ENCODE data around the gene JAKMIP1. TPM values are rescaled to one million over a fixed set of nuclear protein-coding genes. Genes with fewer than 3 reads are reported as not detected.

Gene JAKMIP1
- total RNA-seq, 1 experiment from 2014 or later: not detected

DNA sequence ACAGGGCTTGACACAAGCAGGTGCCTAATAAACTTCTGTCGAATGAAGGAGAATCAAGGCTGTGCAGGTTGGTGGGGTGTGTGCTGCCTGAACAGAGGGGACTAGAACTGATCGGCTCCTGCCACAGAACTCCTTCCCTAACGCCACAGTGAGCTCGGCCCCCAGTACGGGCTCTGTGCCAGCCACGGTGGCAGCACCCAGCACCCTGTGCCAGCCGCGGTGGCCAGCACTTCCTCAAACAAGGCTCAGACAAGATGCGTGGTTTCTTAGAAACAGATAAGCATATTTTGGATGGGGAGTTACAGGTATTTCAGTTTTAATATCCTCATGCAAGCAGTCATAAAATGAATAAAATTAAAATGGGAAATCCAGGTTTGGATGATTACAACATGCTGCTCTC, 156.1 kb downstream of the JAKMIP1 start (continued):
- TF ChIP-seq, protein P1, sequence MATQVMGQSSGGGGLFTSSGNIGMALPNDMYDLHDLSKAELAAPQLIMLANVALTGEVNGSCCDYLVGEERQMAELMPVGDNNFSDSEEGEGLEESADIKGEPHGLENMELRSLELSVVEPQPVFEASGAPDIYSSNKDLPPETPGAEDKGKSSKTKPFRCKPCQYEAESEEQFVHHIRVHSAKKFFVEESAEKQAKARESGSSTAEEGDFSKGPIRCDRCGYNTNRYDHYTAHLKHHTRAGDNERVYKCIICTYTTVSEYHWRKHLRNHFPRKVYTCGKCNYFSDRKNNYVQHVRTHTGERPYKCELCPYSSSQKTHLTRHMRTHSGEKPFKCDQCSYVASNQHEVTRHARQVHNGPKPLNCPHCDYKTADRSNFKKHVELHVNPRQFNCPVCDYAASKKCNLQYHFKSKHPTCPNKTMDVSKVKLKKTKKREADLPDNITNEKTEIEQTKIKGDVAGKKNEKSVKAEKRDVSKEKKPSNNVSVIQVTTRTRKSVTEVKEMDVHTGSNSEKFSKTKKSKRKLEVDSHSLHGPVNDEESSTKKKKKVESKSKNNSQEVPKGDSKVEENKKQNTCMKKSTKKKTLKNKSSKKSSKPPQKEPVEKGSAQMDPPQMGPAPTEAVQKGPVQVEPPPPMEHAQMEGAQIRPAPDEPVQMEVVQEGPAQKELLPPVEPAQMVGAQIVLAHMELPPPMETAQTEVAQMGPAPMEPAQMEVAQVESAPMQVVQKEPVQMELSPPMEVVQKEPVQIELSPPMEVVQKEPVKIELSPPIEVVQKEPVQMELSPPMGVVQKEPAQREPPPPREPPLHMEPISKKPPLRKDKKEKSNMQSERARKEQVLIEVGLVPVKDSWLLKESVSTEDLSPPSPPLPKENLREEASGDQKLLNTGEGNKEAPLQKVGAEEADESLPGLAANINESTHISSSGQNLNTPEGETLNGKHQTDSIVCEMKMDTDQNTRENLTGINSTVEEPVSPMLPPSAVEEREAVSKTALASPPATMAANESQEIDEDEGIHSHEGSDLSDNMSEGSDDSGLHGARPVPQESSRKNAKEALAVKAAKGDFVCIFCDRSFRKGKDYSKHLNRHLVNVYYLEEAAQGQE (IDR thresholded peaks at IDR 0.05; ENCODE audit: low read depth): no peak
- TF ChIP-seq, protein P2, sequence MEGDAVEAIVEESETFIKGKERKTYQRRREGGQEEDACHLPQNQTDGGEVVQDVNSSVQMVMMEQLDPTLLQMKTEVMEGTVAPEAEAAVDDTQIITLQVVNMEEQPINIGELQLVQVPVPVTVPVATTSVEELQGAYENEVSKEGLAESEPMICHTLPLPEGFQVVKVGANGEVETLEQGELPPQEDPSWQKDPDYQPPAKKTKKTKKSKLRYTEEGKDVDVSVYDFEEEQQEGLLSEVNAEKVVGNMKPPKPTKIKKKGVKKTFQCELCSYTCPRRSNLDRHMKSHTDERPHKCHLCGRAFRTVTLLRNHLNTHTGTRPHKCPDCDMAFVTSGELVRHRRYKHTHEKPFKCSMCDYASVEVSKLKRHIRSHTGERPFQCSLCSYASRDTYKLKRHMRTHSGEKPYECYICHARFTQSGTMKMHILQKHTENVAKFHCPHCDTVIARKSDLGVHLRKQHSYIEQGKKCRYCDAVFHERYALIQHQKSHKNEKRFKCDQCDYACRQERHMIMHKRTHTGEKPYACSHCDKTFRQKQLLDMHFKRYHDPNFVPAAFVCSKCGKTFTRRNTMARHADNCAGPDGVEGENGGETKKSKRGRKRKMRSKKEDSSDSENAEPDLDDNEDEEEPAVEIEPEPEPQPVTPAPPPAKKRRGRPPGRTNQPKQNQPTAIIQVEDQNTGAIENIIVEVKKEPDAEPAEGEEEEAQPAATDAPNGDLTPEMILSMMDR (IDR thresholded peaks at IDR 0.05 in 2 of 3, conservative IDR thresholded peaks at IDR 0.05 in 1 of 3; ENCODE audit: borderline replicate concordance in 1 of 3, insufficient read depth in 1 of 3, low read depth in 2 of 3, low read length in 2 of 3): no peak
- TF ChIP-seq SIN3A (IDR thresholded peaks at IDR 0.05; ENCODE audit: low read depth) (no peak), JUND (IDR thresholded peaks at IDR 0.05) (no peak), RAD21 (IDR thresholded peaks at IDR 0.05; ENCODE audit: low read depth) (no peak), ZFX (IDR thresholded peaks at IDR 0.05) (no peak), CEBPB (IDR thresholded peaks at IDR 0.05; ENCODE audit: low read depth) (no peak), ELF1 (IDR thresholded peaks at IDR 0.05; ENCODE audit: borderline replicate concordance, low read depth) (no peak)

DNA sequence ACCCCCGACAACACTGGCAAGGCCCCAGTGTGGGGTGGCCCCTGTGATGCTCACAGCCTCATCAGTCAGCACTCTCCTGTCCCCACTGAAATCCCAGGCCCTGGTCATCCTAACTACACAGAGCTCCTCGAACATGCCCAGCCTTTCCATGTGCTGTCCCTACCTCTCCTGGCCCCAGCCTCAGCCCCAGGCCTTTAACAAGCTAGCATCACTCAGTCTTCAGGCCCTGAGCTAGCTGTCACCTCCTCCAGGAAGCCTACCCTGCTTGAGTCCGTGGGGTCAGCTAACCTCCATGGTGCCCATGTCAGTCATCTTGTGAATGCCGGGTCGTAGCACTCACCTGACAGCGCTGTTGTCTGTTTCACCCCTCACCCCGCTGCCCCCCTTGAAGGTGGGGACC, 156.5 kb downstream of the JAKMIP1 start:
- peaks cover 61% of the 10 kb centered on the region; the same call in 1 of the 2 replicates for H3K27me3 ChIP-seq (ENCODE audit: insufficient read depth, low read length)
- no TSS peak for BruUV-seq (replicated peaks)
- ATAC-seq (no peak), DNase-seq (ENCODE audit: low read depth, low spot score) (no peak)
- H4K20me1 ChIP-seq (ENCODE audit: insufficient read depth): no peaks in the 10 kb centered on the region
- intact Hi-C loops (cut with micrococcal nuclease): no loop called here
- no peak for TF ChIP-seq YY1 (IDR thresholded peaks at IDR 0.05; ENCODE audit: extremely low read depth, insufficient replicate concordance, low read depth, low read length)
- TF ChIP-seq, protein P3, sequence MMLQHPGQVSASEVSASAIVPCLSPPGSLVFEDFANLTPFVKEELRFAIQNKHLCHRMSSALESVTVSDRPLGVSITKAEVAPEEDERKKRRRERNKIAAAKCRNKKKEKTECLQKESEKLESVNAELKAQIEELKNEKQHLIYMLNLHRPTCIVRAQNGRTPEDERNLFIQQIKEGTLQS (IDR thresholded peaks at IDR 0.05): no peak
- TF ChIP-seq JUND (IDR thresholded peaks at IDR 0.05): no peak
- no peak for TF ChIP-seq SIN3A (IDR thresholded peaks at IDR 0.05; ENCODE audit: low read depth)
- no peak for TF ChIP-seq EGR1 (IDR thresholded peaks at IDR 0.05; ENCODE audit: low read depth)
- no peak for TF ChIP-seq POLR2A (IDR thresholded peaks at IDR 0.05; ENCODE audit: borderline replicate concordance, extremely low read depth, insufficient read depth, insufficient read length)
- TF ChIP-seq SP1 (IDR thresholded peaks at IDR 0.05; ENCODE audit: low read depth): no peak
- no peak for TF ChIP-seq RAD21 (IDR thresholded peaks at IDR 0.05; ENCODE audit: low read depth)
- TF ChIP-seq POLR2AphosphoS5 (IDR thresholded peaks at IDR 0.05; ENCODE audit: low read depth, low read length): no peak
- TF ChIP-seq, protein P2 (IDR thresholded peaks at IDR 0.05 in 2 of 3, conservative IDR thresholded peaks at IDR 0.05 in 1 of 3; ENCODE audit: borderline replicate concordance in 1 of 3, insufficient read depth in 1 of 3, low read depth in 2 of 3, low read length in 2 of 3): no peak
- TF ChIP-seq, protein P4, sequence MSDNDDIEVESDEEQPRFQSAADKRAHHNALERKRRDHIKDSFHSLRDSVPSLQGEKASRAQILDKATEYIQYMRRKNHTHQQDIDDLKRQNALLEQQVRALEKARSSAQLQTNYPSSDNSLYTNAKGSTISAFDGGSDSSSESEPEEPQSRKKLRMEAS (IDR thresholded peaks at IDR 0.05): no peak
- ChIA-PET CTCF (no interaction called here), POLR2A (no interaction called here), RAD21 (ENCODE audit: low non-redundant PET in 1 of 2, low total read pairs in 2 of 2, uncharacterized antibody in 2 of 2, unreplicated experiment in 2 of 2) (no interaction called here)
- peaks cover 0 to 6% of the 10 kb centered on the region in 2 experiments; a peak in 2 of 4 replicates for H3K4me1 ChIP-seq (ENCODE audit: control insufficient read depth in 1 of 2, insufficient read depth in 2 of 2, low read length in 2 of 2)
- H3K9me3 ChIP-seq (ENCODE audit: control insufficient read depth in 1 of 2, insufficient read depth in 1 of 2, low read depth in 1 of 2, low read length in 2 of 2): no peaks in the 10 kb centered on the region
- no peaks in the 10 kb centered on the region for H3K79me2 ChIP-seq (ENCODE audit: insufficient read depth, low read length)
- H3K36me3 ChIP-seq (ENCODE audit: control insufficient read depth in 1 of 2, insufficient read depth in 2 of 2, low read length in 2 of 2): no peaks in the 10 kb centered on the region
- no peak overlapping the region for H3K4me2 ChIP-seq (ENCODE audit: low read length)
- no peak overlapping the region for H3K4me3 ChIP-seq (replicated peaks in 1 of 2; ENCODE audit: low read depth in 1 of 2, low read length in 2 of 2)
- H2AFZ ChIP-seq (ENCODE audit: low read depth, low read length, poor library complexity, severe bottlenecking): no peak overlapping the region
- no peaks in the 10 kb centered on the region for H3K9me2 ChIP-seq (ENCODE audit: insufficient read depth)
- H3K27ac ChIP-seq (ENCODE audit: low read depth, low read length): no peak overlapping the region
- no peak overlapping the region for H3K9ac ChIP-seq (ENCODE audit: low read length)
